Kidney epithelial cell (primary cell): ENCODE results near the gene MARCHF7. TPM values are rescaled to one million over a fixed set of nuclear protein-coding genes. Genes with fewer than 3 reads are reported as not detected.

Experiments used
- DNase-seq: peaks from one replicate; pipeline ENCODE4 v3.0.0-alpha.2; 2010; ENCODE audit warnings: low read depth
- H3K27me3 ChIP-seq: 2 replicates; pipeline ENCODE4 v1.6.0; 2011; ENCODE audit warnings: low read length; ENCODE audit not compliant: control insufficient read depth, insufficient read depth
- H3K36me3 ChIP-seq: 2 replicates; pipeline ENCODE4 v1.5.1; 2011; ENCODE audit warnings: low read length; ENCODE audit not compliant: control insufficient read depth, insufficient read depth
- H3K4me3 ChIP-seq: 2 replicates; pipeline ENCODE4 v1.5.1; 2011; ENCODE audit warnings: low read depth, mild to moderate bottlenecking, control low read depth, low read length
- CTCF ChIP-seq: IDR thresholded peaks from 2 replicates; pipeline ENCODE4 v1.5.1; 2011; ENCODE audit warnings: mild to moderate bottlenecking, moderate library complexity, low read length, control low read depth, inconsistent platforms; ENCODE audit not compliant: insufficient read depth, poor library complexity, severe bottlenecking
- total RNA-seq: library from RNA; depleted of rRNA; stranded (reverse); fragments of >200 nt; gene quantifications from 2 replicates; pipeline ENCODE4 v1.2.3, GENCODE V29; 2015

Gene MARCHF7
- total RNA-seq, 1 donor from 2014 or later, result 87.6 TPM

GRCh38 chr2:159759577-159759976, 47.3 kb downstream of the MARCHF7 start:
- Histone ChIP-seq H3K27me3 (no peaks in the 10 kb centered on the region), H3K4me3 (no peak overlapping the region), H3K36me3 (no peaks in the 10 kb centered on the region)
- DNase-seq, result no peak
- no peak for TF ChIP-seq CTCF

GRCh38 chr2:159760326-159760725, 48.0 kb downstream of the MARCHF7 start:
- no peaks in the 10 kb centered on the region for H3K27me3 ChIP-seq
- TF ChIP-seq CTCF, result no peak
- H3K4me3 ChIP-seq, result no peak overlapping the region
- H3K36me3 ChIP-seq, result no peaks in the 10 kb centered on the region
- no peak for DNase-seq

GRCh38 chr2:159762075-159762474, 49.8 kb downstream of the MARCHF7 start:
- DNase-seq, result no peak
- no peak for TF ChIP-seq CTCF
- Histone ChIP-seq H3K4me3 (no peak overlapping the region), H3K36me3 (no peaks in the 10 kb centered on the region), H3K27me3 (no peaks in the 10 kb centered on the region)

Other genes starting within 250 kb of the MARCHF7 start
- 41.9 and 45.0 TPM in 2 replicates for gene BAZ2B, start 96.0 kb upstream of the MARCHF7 start, total RNA-seq
- 0.92 and 1.4 TPM in 2 replicates for gene CD302, start 85.7 kb downstream of the MARCHF7 start, total RNA-seq
- gene LY75, start 192.2 kb downstream of the MARCHF7 start, total RNA-seq, result 3.4 and 4.1 TPM in 2 replicates